ENCODE results near the gene CCNF. TPM values are rescaled to one million over a fixed set of nuclear protein-coding genes. Genes with fewer than 3 reads are reported as not detected.

CCNF gene
- total and polyA plus RNA-seq, 2 of the 8 experiments (the other 6 are each of a cell fraction or from before 2014, with no cell fraction given): 15.4 to 54.3 TPM

GRCh38 chr16:2494616-2495015 lies 65.4 kb downstream of the CCNF start:
- Histone ChIP-seq H3K4ac (replicated peaks; ENCODE audit: insufficient read length, low read depth, low read length) (no peak overlapping the region), H3K14ac (ENCODE audit: insufficient read length) (no peak overlapping the region), H3K27me3 (replicated peaks in 1 of 4; ENCODE audit: control insufficient read depth in 3 of 4, extremely low read depth in 1 of 4, insufficient read depth in 3 of 4, low read length in 3 of 4) (no peaks in the 10 kb centered on the region), H3K9me3 (ENCODE audit: insufficient read depth in 2 of 2, low read depth in 1 of 2, low read length in 1 of 2) (no peaks in the 10 kb centered on the region), H3K18ac (ENCODE audit: extremely low read depth, low read length) (no peak overlapping the region), H4K20me1 (replicated peaks in 1 of 2; ENCODE audit: control insufficient read depth in 1 of 2, insufficient read depth in 2 of 2, low read length in 2 of 2) (peaks cover 0 to 9% of the 10 kb centered on the region in 2 experiments), H3K9ac (replicated peaks in 1 of 4; ENCODE audit: extremely low read depth in 1 of 4, low read depth in 3 of 4, low read length in 3 of 4) (no peak overlapping the region), H2BK120ac (replicated peaks; ENCODE audit: low read depth, low read length) (no peak overlapping the region), H2BK12ac (ENCODE audit: low read depth, low read length) (no peak overlapping the region), H3K79me2 (ENCODE audit: control insufficient read depth in 1 of 2, insufficient read depth in 2 of 2, low read length in 2 of 2) (0 out of 4 replicates have a peak, but pooled peaks cover 0 to 2% of the 10 kb centered on the region in 2 experiments), H3K4me2 (ENCODE audit: insufficient read depth in 1 of 2, low read depth in 2 of 2, low read length in 2 of 2) (no peak overlapping the region), H3K23me2 (ENCODE audit: low read depth, low read length) (no peaks in the 10 kb centered on the region), H3K56ac (replicated peaks; ENCODE audit: insufficient read length, low read depth, low read length) (no peak overlapping the region), H3K79me1 (ENCODE audit: low read depth, low read length) (peaks cover 2% of the 10 kb centered on the region; the same call in 1 of the 2 replicates), H3K27ac (ENCODE audit: low read depth, low read length) (no peak overlapping the region), H2BK15ac (ENCODE audit: low read length) (no peak overlapping the region), H2BK20ac (ENCODE audit: low read length) (no peak overlapping the region), H3K23ac (ENCODE audit: insufficient read length) (no peak overlapping the region), H4K5ac (ENCODE audit: insufficient read length, low read depth, low read length) (no peak overlapping the region), H2AK5ac (ENCODE audit: low read depth, low read length) (no peak overlapping the region), H4K8ac (ENCODE audit: extremely low read depth, insufficient read depth, low read length) (no peak overlapping the region), H3K4me1 (replicated peaks in 1 of 4; ENCODE audit: control insufficient read depth in 3 of 4, insufficient read depth in 4 of 4, low read length in 3 of 4) (no peaks in the 10 kb centered on the region), H2BK5ac (ENCODE audit: low read depth, low read length) (no peak overlapping the region), H2AFZ (ENCODE audit: low read length) (no peak overlapping the region), H4K91ac (replicated peaks; ENCODE audit: insufficient read length, low read length) (no peak overlapping the region), H3K36me3 (ENCODE audit: control insufficient read depth in 2 of 4, insufficient read depth in 4 of 4, low read length in 3 of 4) (peaks cover 0 to 15% (median 4%) of the 10 kb centered on the region in 4 experiments; a peak in 4 of 8 replicates), H3K4me3 (ENCODE audit: extremely low read depth in 1 of 4, insufficient read depth in 2 of 4, low read depth in 3 of 4, low read length in 4 of 4) (no peak overlapping the region)
- FAIRE-seq (no peak), DNase-seq (ENCODE audit: low read depth in 1 of 2, low spot score in 2 of 2) (no peak)
- WGBS, 2 experiments (ENCODE audit: extremely low coverage in 1 of 2, insufficient coverage in 1 of 2, insufficient read length in 1 of 2, insufficient replicate concordance in 2 of 2, low coverage in 1 of 2, low lambda C conversion rate in 2 of 2, missing lambda C conversion rate in 1 of 2): 94% methylated on average over 5 of the region's 5 CpGs; no CpG with 5 or more reads in 1 of the 2 experiments
- CTCF ChIA-PET (ENCODE audit: partially characterized antibody): no interaction called here
- POLR2A ChIA-PET (ENCODE audit: partially characterized antibody): interaction anchor here (0.7 kb wide), 1 partner anchor 222 kb away, joined by 4 read pairs; no protein-coding TSS in a partner anchor
